ENCODE data around the gene MYO16. TPM values are rescaled to one million over a fixed set of nuclear protein-coding genes. Genes with fewer than 3 reads are reported as not detected.

MYO16 gene
- total RNA-seq, 2 donors from 2014 or later = 0.42 TPM; not detected in 1

DNA sequence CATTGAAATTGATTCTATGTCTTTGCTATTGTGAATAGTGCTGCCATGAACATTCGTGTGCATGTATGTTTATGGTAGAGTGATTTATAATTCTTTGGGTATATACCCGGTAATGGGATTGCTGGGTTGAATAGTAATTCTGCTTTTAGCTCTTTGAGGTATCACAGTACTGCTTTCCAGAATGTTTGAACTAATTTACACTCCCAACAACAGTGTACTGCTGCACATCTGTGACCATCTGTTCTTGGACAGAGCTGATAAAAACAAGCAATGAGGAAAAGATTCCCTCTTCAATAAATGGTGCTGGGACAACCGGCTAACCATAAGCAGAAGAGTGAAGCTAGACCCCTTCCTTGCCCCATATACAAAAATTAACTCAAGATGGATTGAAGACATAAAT is 231.0 kb downstream of the MYO16 start:
- TF ChIP-seq, protein P1, sequence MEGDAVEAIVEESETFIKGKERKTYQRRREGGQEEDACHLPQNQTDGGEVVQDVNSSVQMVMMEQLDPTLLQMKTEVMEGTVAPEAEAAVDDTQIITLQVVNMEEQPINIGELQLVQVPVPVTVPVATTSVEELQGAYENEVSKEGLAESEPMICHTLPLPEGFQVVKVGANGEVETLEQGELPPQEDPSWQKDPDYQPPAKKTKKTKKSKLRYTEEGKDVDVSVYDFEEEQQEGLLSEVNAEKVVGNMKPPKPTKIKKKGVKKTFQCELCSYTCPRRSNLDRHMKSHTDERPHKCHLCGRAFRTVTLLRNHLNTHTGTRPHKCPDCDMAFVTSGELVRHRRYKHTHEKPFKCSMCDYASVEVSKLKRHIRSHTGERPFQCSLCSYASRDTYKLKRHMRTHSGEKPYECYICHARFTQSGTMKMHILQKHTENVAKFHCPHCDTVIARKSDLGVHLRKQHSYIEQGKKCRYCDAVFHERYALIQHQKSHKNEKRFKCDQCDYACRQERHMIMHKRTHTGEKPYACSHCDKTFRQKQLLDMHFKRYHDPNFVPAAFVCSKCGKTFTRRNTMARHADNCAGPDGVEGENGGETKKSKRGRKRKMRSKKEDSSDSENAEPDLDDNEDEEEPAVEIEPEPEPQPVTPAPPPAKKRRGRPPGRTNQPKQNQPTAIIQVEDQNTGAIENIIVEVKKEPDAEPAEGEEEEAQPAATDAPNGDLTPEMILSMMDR (IDR thresholded peaks at IDR 0.05) = no peak
- Histone ChIP-seq H3K9me3 (no peaks in the 10 kb centered on the region), H3K4me3 (no peak overlapping the region), H3K27me3 (replicated peaks; ENCODE audit: insufficient read depth) (no peaks in the 10 kb centered on the region), H3K36me3 (no peaks in the 10 kb centered on the region), H3K4me1 (ENCODE audit: control insufficient read depth in 1 of 2, low read depth in 2 of 2) (no peaks in the 10 kb centered on the region), H3K27ac (no peak overlapping the region)
- DNase-seq (ENCODE audit: low spot score) = no peak
- no peak for ATAC-seq (ENCODE audit: insufficient number of reproducible peaks, low FRiP score, low read depth)

DNA sequence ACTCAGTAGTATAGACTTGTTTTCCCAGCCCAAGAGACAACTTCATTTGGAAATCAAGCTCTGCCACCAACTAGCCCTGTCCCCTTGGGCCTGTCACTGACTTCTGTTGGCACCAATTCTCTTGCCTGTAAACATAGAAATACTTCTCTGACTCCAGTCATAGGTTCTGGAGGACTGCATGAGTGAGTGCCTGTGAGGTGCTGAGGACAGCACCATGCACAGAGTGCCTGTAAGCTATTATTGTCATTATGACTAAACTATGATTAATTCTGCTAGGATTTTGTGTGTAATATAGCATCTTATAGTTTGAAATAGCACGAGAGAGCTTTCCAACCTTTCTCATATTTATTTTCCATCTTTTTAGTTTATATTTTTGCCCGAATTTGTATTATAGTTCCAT is 247.9 kb downstream of the MYO16 start:
- Histone ChIP-seq H3K27me3 (replicated peaks; ENCODE audit: insufficient read depth) (no peaks in the 10 kb centered on the region), H3K27ac (no peak overlapping the region), H3K4me3 (no peak overlapping the region), H3K9me3 (no peaks in the 10 kb centered on the region), H3K36me3 (no peaks in the 10 kb centered on the region), H3K4me1 (ENCODE audit: control insufficient read depth in 1 of 2, low read depth in 2 of 2) (no peaks in the 10 kb centered on the region)
- TF ChIP-seq, protein P1 (IDR thresholded peaks at IDR 0.05) = no peak
- DNase-seq (ENCODE audit: low spot score) (no peak), ATAC-seq (ENCODE audit: insufficient number of reproducible peaks, low FRiP score, low read depth) (no peak)

DNA sequence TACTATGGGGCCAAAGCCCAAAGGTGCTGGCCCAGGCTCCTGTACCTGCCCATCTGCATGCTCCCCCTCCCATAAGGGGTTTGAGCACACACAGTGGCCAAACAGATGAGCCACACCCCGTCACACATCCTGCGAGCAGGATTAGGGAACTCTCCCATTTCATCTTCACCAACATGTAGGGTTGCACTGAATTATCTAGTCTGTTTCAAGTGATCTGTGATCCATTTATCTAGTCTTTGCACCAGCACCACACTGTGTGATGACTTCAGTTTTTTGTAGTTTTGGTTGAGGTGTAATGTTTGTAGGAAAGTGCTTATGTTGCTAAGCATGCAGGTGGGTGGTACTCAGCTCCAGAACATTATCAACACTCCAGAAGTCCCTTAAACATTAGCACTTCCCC is 249.3 kb downstream of the MYO16 start:
- no peak overlapping the region for H3K27ac ChIP-seq
- H3K27me3 ChIP-seq (replicated peaks; ENCODE audit: insufficient read depth) = no peaks in the 10 kb centered on the region
- H3K4me3 ChIP-seq = no peak overlapping the region
- TF ChIP-seq, protein P1 (IDR thresholded peaks at IDR 0.05) = no peak
- H3K9me3 ChIP-seq = no peaks in the 10 kb centered on the region
- DNase-seq (ENCODE audit: low spot score) (no peak), ATAC-seq (ENCODE audit: insufficient number of reproducible peaks, low FRiP score, low read depth) (no peak)
- no peaks in the 10 kb centered on the region for H3K36me3 ChIP-seq
- H3K4me1 ChIP-seq (ENCODE audit: control insufficient read depth in 1 of 2, low read depth in 2 of 2) = no peaks in the 10 kb centered on the region

DNA sequence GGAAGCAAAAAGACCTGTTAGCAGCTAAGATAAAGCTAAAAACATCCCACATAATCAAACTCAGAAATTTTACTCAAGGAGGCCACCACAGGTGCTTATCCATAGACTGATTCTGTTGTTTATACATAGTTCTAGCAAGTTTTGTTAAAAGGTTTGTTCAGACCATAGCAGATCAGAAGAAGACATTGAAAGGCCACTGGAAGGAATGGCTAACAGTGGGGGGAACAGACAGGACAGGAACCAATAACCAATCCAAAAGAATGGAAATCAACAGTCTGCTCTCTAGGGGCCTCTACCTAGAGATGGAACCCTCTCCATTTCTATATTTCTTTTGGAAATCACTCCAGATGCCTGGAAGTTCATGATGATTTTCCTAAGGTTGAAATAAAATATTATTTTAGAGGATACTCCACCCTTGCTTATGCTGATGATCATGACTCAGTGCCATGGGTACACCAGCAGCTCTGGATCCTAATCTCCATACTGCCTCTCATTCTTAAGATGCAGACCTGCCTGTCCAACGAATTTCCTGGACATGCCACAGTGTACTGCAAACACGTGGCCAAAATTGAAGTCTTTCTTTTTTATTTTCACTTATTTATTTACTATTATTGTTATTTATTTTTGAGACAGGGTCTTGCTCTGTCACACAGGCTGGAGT is 260.0 kb downstream of the MYO16 start:
- Histone ChIP-seq H3K9me3 (no peaks in the 10 kb centered on the region), H3K27me3 (replicated peaks; ENCODE audit: insufficient read depth) (no peaks in the 10 kb centered on the region), H3K36me3 (no peaks in the 10 kb centered on the region), H3K27ac (no peak overlapping the region), H3K4me3 (no peak overlapping the region), H3K4me1 (ENCODE audit: control insufficient read depth in 1 of 2, low read depth in 2 of 2) (no peaks in the 10 kb centered on the region)
- TF ChIP-seq, protein P1 (IDR thresholded peaks at IDR 0.05) = no peak
- DNase-seq (ENCODE audit: low spot score) = no peak
- ATAC-seq (ENCODE audit: insufficient number of reproducible peaks, low FRiP score, low read depth) = no peak

DNA sequence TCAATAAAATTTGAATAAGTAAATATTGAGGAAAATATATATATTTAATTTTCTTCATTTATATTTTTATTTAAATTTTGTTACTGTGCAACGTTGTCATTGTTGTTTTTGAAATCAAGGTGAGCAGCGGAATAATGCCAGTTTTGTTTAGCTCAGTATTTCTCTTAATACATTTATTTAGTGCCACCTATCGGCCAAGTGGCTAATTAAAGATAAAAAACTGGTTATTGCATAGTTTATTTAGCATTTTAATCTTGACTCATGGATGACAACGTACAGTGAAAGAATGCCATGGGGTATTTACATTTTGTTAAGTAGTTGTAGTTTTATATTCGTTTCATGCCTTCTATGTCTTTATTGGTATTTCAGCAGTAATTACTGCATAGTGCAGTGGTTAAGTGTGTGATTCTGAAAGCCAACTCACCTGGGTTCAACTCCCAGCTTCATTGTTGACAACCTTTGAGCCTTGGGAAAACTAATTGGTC is 265.9 kb downstream of the MYO16 start:
- Histone ChIP-seq H3K4me1 (ENCODE audit: control insufficient read depth in 1 of 2, low read depth in 2 of 2) (no peaks in the 10 kb centered on the region), H3K36me3 (no peaks in the 10 kb centered on the region), H3K27me3 (replicated peaks; ENCODE audit: insufficient read depth) (no peaks in the 10 kb centered on the region), H3K27ac (no peak overlapping the region), H3K9me3 (no peaks in the 10 kb centered on the region), H3K4me3 (no peak overlapping the region)
- TF ChIP-seq, protein P1 (IDR thresholded peaks at IDR 0.05) = peak; percentile 42
- no peak for DNase-seq (ENCODE audit: low spot score)
- no peak for ATAC-seq (ENCODE audit: insufficient number of reproducible peaks, low FRiP score, low read depth)

All from thoracic aorta (tissue), 2 donors.